H1 (cell line): ENCODE results near the gene DPPA4. TPM values are rescaled to one million over a fixed set of nuclear protein-coding genes. Genes with fewer than 3 reads are reported as not detected.

Experiments used
- CTCF ChIA-PET: fragments of 300-600 bp; sonication (Branson Sonifier 250); formaldehyde crosslinking; loops from one replicate; lab custom pipeline; 2021; ENCODE audit not compliant: partially characterized antibody; lab: Charles Lee
- POLR2A ChIA-PET: fragments of 300-600 bp; sonication (Branson Sonifier 250); formaldehyde crosslinking; loops from one replicate; lab custom pipeline; 2021; ENCODE audit warnings: inconsistent platforms; ENCODE audit not compliant: partially characterized antibody; lab: Charles Lee
- DNase-seq, 2 experiments: peaks; one replicate each; pipeline versions ENCODE4 v3.0.0 to v3.0.0-alpha.2; 2010 to 2022; ENCODE audit warnings: low spot score in 2 of 2, low read depth in 1 of 2, mixed read lengths in 1 of 2
- FAIRE-seq: peaks from 2 replicates; lab custom pipeline; 2011; peaks lifted over from hg19 to GRCh38; lab: Jason Lieb, UNC
- H2AFZ ChIP-seq: 2 replicates; pipeline ENCODE4 v1.8.1; 2012; ENCODE audit warnings: low read length, inconsistent platforms
- H2AK5ac ChIP-seq: 2 replicates; pipeline ENCODE4 v1.6.1; 2013; ENCODE audit warnings: low read depth, low read length
- H2BK120ac ChIP-seq: replicated peaks from 2 replicates; pipeline ENCODE3; 2013; ENCODE audit warnings: low read depth, low read length, inconsistent platforms
- H2BK12ac ChIP-seq: 2 replicates; pipeline ENCODE4 v1.6.1; 2013; ENCODE audit warnings: low read depth, low read length
- H2BK15ac ChIP-seq: 2 replicates; pipeline ENCODE4 v1.6.1; 2013; ENCODE audit warnings: low read length
- H2BK20ac ChIP-seq: 2 replicates; pipeline ENCODE4 v1.6.1; 2013; ENCODE audit warnings: low read length
- H2BK5ac ChIP-seq: 2 replicates; pipeline ENCODE4 v1.6.1; 2013; ENCODE audit warnings: low read depth, low read length
- H3K14ac ChIP-seq: 2 replicates; pipeline ENCODE4 v1.6.1; 2013; ENCODE audit warnings: inconsistent platforms; ENCODE audit not compliant: insufficient read length
- H3K18ac ChIP-seq: 2 replicates; pipeline ENCODE4 v1.6.1; 2013; ENCODE audit warnings: low read length; ENCODE audit errors: extremely low read depth
- H3K23ac ChIP-seq: 2 replicates; pipeline ENCODE4 v1.6.1; 2013; ENCODE audit warnings: inconsistent platforms; ENCODE audit not compliant: insufficient read length
- H3K23me2 ChIP-seq: 2 replicates; pipeline ENCODE4 v1.6.1; 2013; ENCODE audit warnings: low read depth, low read length
- H3K27ac ChIP-seq: 2 replicates; pipeline ENCODE4 v1.6.1; 2011; ENCODE audit warnings: low read depth, low read length, inconsistent platforms
- H3K27me3 ChIP-seq, 4 experiments: replicated peaks in 1 of 4; 1 replicate in 1 of 4; 2 replicates in 3 of 4; pipeline versions ENCODE4 v1.6.1 to v1.8.1; 2011 to 2013; ENCODE audit warnings: low read length in 3 of 4, mild to moderate bottlenecking in 3 of 4, inconsistent platforms in 2 of 4, mixed read lengths in 2 of 4, moderate library complexity in 1 of 4; ENCODE audit not compliant: control insufficient read depth in 3 of 4, insufficient read depth in 3 of 4; ENCODE audit errors: extremely low read depth in 1 of 4
- H3K36me3 ChIP-seq, 4 experiments: 2 replicates each; pipeline versions ENCODE4 v1.6.1 to v1.8.1; 2011 to 2013; ENCODE audit warnings: mild to moderate bottlenecking in 4 of 4, low read length in 3 of 4, moderate library complexity in 2 of 4, control low read depth in 1 of 4, inconsistent platforms in 1 of 4; ENCODE audit not compliant: insufficient read depth in 4 of 4, control insufficient read depth in 2 of 4
- H3K4ac ChIP-seq: replicated peaks from 2 replicates; pipeline ENCODE3; 2013; ENCODE audit warnings: low read length, low read depth, mixed read lengths, inconsistent platforms; ENCODE audit not compliant: insufficient read length
- H3K4me1 ChIP-seq, 4 experiments: replicated peaks in 1 of 4; 1 replicate in 1 of 4; 2 replicates in 3 of 4; pipeline versions ENCODE4 v1.6.1 to v1.8.1; 2011 to 2013; ENCODE audit warnings: low read length in 3 of 4, inconsistent platforms in 2 of 4, mixed read lengths in 1 of 4; ENCODE audit not compliant: insufficient read depth in 4 of 4, control insufficient read depth in 3 of 4
- H3K4me2 ChIP-seq, 2 experiments: 2 replicates each; pipeline versions ENCODE4 v1.6.1 to v1.8.1; 2011 to 2013; ENCODE audit warnings: low read depth in 2 of 2, low read length in 2 of 2, control low read depth in 1 of 2, inconsistent platforms in 1 of 2, mild to moderate bottlenecking in 1 of 2; ENCODE audit not compliant: insufficient read depth in 1 of 2
- H3K4me3 ChIP-seq, 4 experiments: fragments of 200-600, 300-600 bp in 1 of 4; sonication (generic), shearing (Covaris generic), sonication (Bioruptor Twin) in 1 of 4; 2 replicates each; pipeline versions ENCODE4 v1.5.1 to v1.8.1; 2011 to 2016; ENCODE audit warnings: low read length in 4 of 4, low read depth in 3 of 4, control low read depth in 2 of 4, inconsistent platforms in 2 of 4, mild to moderate bottlenecking in 2 of 4, mixed read lengths in 1 of 4, moderate library complexity in 1 of 4; ENCODE audit not compliant: insufficient read depth in 2 of 4; ENCODE audit errors: extremely low read depth in 1 of 4
- H3K56ac ChIP-seq: replicated peaks from 2 replicates; pipeline ENCODE3; 2013; ENCODE audit warnings: low read depth, mild to moderate bottlenecking, mixed read lengths, low read length, inconsistent platforms; ENCODE audit not compliant: insufficient read length
- H3K79me1 ChIP-seq: 2 replicates; pipeline ENCODE4 v1.6.1; 2013; ENCODE audit warnings: low read depth, low read length, control low read depth
- H3K79me2 ChIP-seq, 2 experiments: 2 replicates each; pipeline versions ENCODE4 v1.6.1 to v1.8.1; 2012 to 2013; ENCODE audit warnings: low read length in 2 of 2, mild to moderate bottlenecking in 2 of 2, inconsistent platforms in 1 of 2; ENCODE audit not compliant: insufficient read depth in 2 of 2, control insufficient read depth in 1 of 2
- H3K9ac ChIP-seq, 4 experiments: replicated peaks in 1 of 4; 1 replicate in 1 of 4; 2 replicates in 3 of 4; pipeline versions ENCODE4 v1.6.1 to v1.8.1; 2011 to 2013; ENCODE audit warnings: low read depth in 3 of 4, low read length in 3 of 4, control low read depth in 2 of 4, mild to moderate bottlenecking in 2 of 4, moderate library complexity in 2 of 4, inconsistent platforms in 1 of 4; ENCODE audit errors: extremely low read depth in 1 of 4
- H3K9me3 ChIP-seq, 2 experiments: 2 replicates each; pipeline versions ENCODE4 v1.6.1 to v1.8.1; 2012 to 2013; ENCODE audit warnings: mild to moderate bottlenecking in 2 of 2, moderate library complexity in 2 of 2, control low read depth in 1 of 2, inconsistent platforms in 1 of 2, low read depth in 1 of 2, low read length in 1 of 2, mixed read lengths in 1 of 2; ENCODE audit not compliant: insufficient read depth in 2 of 2
- H4K20me1 ChIP-seq, 2 experiments: replicated peaks in 1 of 2; 2 replicates each; pipeline versions ENCODE3 to v1.8.1; 2011 to 2013; ENCODE audit warnings: inconsistent platforms in 2 of 2, low read length in 2 of 2, mild to moderate bottlenecking in 1 of 2; ENCODE audit not compliant: insufficient read depth in 2 of 2, control insufficient read depth in 1 of 2
- H4K5ac ChIP-seq: 2 replicates; pipeline ENCODE4 v1.6.1; 2013; ENCODE audit warnings: low read length, low read depth, mixed read lengths, inconsistent platforms; ENCODE audit not compliant: insufficient read length
- H4K8ac ChIP-seq: 2 replicates; pipeline ENCODE4 v1.8.0; 2013; ENCODE audit warnings: mild to moderate bottlenecking, moderate library complexity, low read length, inconsistent platforms; ENCODE audit not compliant: insufficient read depth; ENCODE audit errors: extremely low read depth
- H4K91ac ChIP-seq: replicated peaks from 2 replicates; pipeline ENCODE3; 2013; ENCODE audit warnings: low read length, mixed read lengths, inconsistent platforms; ENCODE audit not compliant: insufficient read length
- CBX8 ChIP-seq: fragments of 300-800, 300-1000 bp; sonication (generic); IDR thresholded peaks from 2 replicates; pipeline ENCODE4 v1.7.1; 2016; ENCODE audit warnings: low read depth, low read length, borderline replicate concordance
- CEBPB ChIP-seq: IDR thresholded peaks from 2 replicates; pipeline ENCODE4 v1.6.1; 2012; ENCODE audit warnings: low read depth, low read length
- CHD1 ChIP-seq: IDR thresholded peaks from 2 replicates; pipeline ENCODE4 v1.6.1; 2012; ENCODE audit warnings: low read depth, low read length, improper control_type of control experiment
- HDAC2 ChIP-seq, 2 experiments: fragments of 300-600 bp in 1 of 2; sonication (generic) in 1 of 2; IDR thresholded peaks; 2 replicates each; pipeline ENCODE4 v1.6.1; 2011 to 2012; ENCODE audit warnings: low read depth in 2 of 2, low read length in 2 of 2, mild to moderate bottlenecking in 2 of 2, moderate library complexity in 2 of 2, borderline replicate concordance in 1 of 2, inconsistent platforms in 1 of 2
- NRF1 ChIP-seq: IDR thresholded peaks from 2 replicates; pipeline ENCODE4 v1.6.1; 2011; ENCODE audit warnings: mild to moderate bottlenecking, low read depth, low read length, improper control_type of control experiment
- POU5F1 ChIP-seq: IDR thresholded peaks from 2 replicates; pipeline ENCODE4 v1.6.1; 2011; ENCODE audit warnings: low read depth, mild to moderate bottlenecking, low read length, moderate library complexity
- RAD21 ChIP-seq, 2 experiments: IDR thresholded peaks in 1 of 2; conservative IDR thresholded peaks in 1 of 2; 2 replicates each; pipeline ENCODE4 v1.6.1; 2011; ENCODE audit warnings: low read depth in 2 of 2, low read length in 2 of 2, improper control_type of control experiment in 1 of 2, inconsistent platforms in 1 of 2, mild to moderate bottlenecking in 1 of 2, moderate library complexity in 1 of 2
- RBBP5 ChIP-seq: IDR thresholded peaks from 2 replicates; pipeline ENCODE4 v1.7.1; 2012; ENCODE audit warnings: low read depth, mild to moderate bottlenecking, inconsistent platforms, low read length, moderate library complexity, borderline replicate concordance
- SIRT6 ChIP-seq: IDR thresholded peaks from one replicate; pipeline ENCODE4 v1.7.1; 2012; ENCODE audit warnings: low read length, inconsistent platforms
- TBP ChIP-seq: IDR thresholded peaks from 2 replicates; pipeline ENCODE4 v1.6.1; 2011; ENCODE audit warnings: low read depth, low read length, improper control_type of control experiment
- TCF12 ChIP-seq: IDR thresholded peaks from 2 replicates; pipeline ENCODE4 v1.6.1; 2011; ENCODE audit warnings: low read depth, mild to moderate bottlenecking, low read length
- WGBS, 2 experiments: shearing (Covaris generic) in 1 of 2; methylation state at CpG; one replicate each; pipeline versions ENCODE4 v1.1.6 to v1.1.7; 2013 to 2015; ENCODE audit warnings: low lambda C conversion rate in 2 of 2, mixed read lengths in 2 of 2, inconsistent platforms in 1 of 2, low coverage in 1 of 2, missing lambda C conversion rate in 1 of 2; ENCODE audit not compliant: insufficient replicate concordance in 2 of 2, insufficient coverage in 1 of 2, insufficient read length in 1 of 2; ENCODE audit errors: extremely low coverage in 1 of 2, missing lambda C conversion rate in 1 of 2; 5-methylcytosine and 5-hydroxymethylcytosine counted together
- polyA plus RNA-seq, 7 experiments: library from polyadenylated mRNA; depleted of rRNA in 3 of 7; stranded (reverse) in 5 of 7; unstranded in 2 of 7; fragments of >200 nt in 5 of 7; fragments of 200-250 nt in 2 of 7; gene quantifications; 1 replicate in 5 of 7; 2 replicates in 1 of 7; 4 replicates in 1 of 7; pipeline versions ENCODE4 v1.2.1 to v1.2.3, GENCODE V29; 2011 to 2013; ENCODE audit warnings: missing spikeins in 2 of 7, mixed read lengths in 2 of 7
- total RNA-seq: library from RNA; stranded (reverse); fragmentation: NEBNext Ultra II Directional; extraction: Animal tissue kit (Norgen Biotek cat#: 25700); gene quantifications from 2 replicates; pipeline ENCODE4 v1.2.1, GENCODE V29; 2021
- TF ChIP-seq, protein P1 (sequence below): IDR thresholded peaks from 2 replicates; pipeline ENCODE4 v1.6.1; 2011; ENCODE audit warnings: low read length, improper control_type of control experiment

Gene DPPA4
- total and polyA plus RNA-seq, 2 of the 8 experiments (the other 6 are each of a cell fraction or from before 2014, with no cell fraction given), result 424 to 772 TPM

- TF ChIP-seq TCF12 (no peak), POU5F1 (no peak), RAD21 (IDR thresholded peaks at IDR 0.05 in 1 of 2, conservative IDR thresholded peaks at IDR 0.05 in 1 of 2; ENCODE audit: low read depth in 2 of 2, low read length in 2 of 2) (no peak), HDAC2 (IDR thresholded peaks at IDR 0.05; ENCODE audit: borderline replicate concordance in 1 of 2, low read depth in 2 of 2, low read length in 2 of 2) (no peak), SIRT6 (no peak), CHD1 (no peak), NRF1 (no peak), CEBPB (no peak), CBX8 (no peak), RBBP5 (no peak), TBP (no peak)
- TF ChIP-seq, protein P1, sequence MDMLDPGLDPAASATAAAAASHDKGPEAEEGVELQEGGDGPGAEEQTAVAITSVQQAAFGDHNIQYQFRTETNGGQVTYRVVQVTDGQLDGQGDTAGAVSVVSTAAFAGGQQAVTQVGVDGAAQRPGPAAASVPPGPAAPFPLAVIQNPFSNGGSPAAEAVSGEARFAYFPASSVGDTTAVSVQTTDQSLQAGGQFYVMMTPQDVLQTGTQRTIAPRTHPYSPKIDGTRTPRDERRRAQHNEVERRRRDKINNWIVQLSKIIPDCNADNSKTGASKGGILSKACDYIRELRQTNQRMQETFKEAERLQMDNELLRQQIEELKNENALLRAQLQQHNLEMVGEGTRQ, result no peak
- Histone ChIP-seq H2AFZ (no peak overlapping the region), H4K8ac (no peak overlapping the region), H3K4me1 (peaks cover 7 to 11% (median 8%) of the 10 kb centered on the region in 4 experiments; a peak in 6 of 7 replicates), H3K9ac (no peak overlapping the region), H4K5ac (no peak overlapping the region), H3K9me3 (no peaks in the 10 kb centered on the region), H3K79me1 (no peaks in the 10 kb centered on the region; the same call in 1 of the 2 replicates), H2BK12ac (no peak overlapping the region), H2BK120ac (no peak overlapping the region), H3K27ac (no peak overlapping the region), H3K36me3 (peaks cover 35 to 100% (median 71%) of the 10 kb centered on the region in 4 experiments), H3K4ac (no peak overlapping the region), H3K18ac (no peak overlapping the region), H3K23me2 (peaks cover 13% of the 10 kb centered on the region), H4K91ac (no peak overlapping the region), H3K23ac (no peak overlapping the region), H2BK5ac (no peak overlapping the region), H3K4me2 (peak overlapping the region; percentile 13 to 28; a peak in 2 of 4 replicates), H2AK5ac (no peak overlapping the region), H3K56ac (no peak overlapping the region), H2BK15ac (no peak overlapping the region), H3K27me3 (no peaks in the 10 kb centered on the region), H3K14ac (no peak overlapping the region), H3K79me2 (peaks cover 29 to 71% of the 10 kb centered on the region in 2 experiments), H2BK20ac (no peak overlapping the region), H3K4me3 (peak overlapping the region in 1 of 4 experiments; percentile 36; a peak in 1 of 8 replicates), H4K20me1 (peaks cover 36 to 52% of the 10 kb centered on the region in 2 experiments)
- DNase-seq, result no peak
- no peak for FAIRE-seq
- CTCF ChIA-PET, result interaction anchor here (0.6 to 1.8 kb wide), 8 partner anchors 14 to 77 kb away, joined by 3 to 7 read pairs (median 4); no protein-coding TSS in a partner anchor
- WGBS, 2 experiments, result 88% methylated on average over 7 of the region's 7 CpGs; no CpG with 5 or more reads in 1 of the 2 experiments
- POLR2A ChIA-PET, result interaction anchor here (0.7 to 37.7 kb wide), 14 partner anchors 3 to 84 kb away, joined by 3 to 681 read pairs (median 5); partner anchors contain the start of genes DPPA2 and DPPA4
Measured at GRCh38 chr3:109330405-109330804, 6.9 kb downstream of the DPPA4 start.
